SKM-1 treated with dmso at 0.1 percent for 144 hours (cell line): ENCODE measurements around the gene STK35.

Experiments
- DNase-seq: peaks from one replicate; lab custom pipeline; 2025; ENCODE audit not compliant: unreplicated experiment; lab: John Stamatoyannopoulos, UW

STK35 gene

DNA sequence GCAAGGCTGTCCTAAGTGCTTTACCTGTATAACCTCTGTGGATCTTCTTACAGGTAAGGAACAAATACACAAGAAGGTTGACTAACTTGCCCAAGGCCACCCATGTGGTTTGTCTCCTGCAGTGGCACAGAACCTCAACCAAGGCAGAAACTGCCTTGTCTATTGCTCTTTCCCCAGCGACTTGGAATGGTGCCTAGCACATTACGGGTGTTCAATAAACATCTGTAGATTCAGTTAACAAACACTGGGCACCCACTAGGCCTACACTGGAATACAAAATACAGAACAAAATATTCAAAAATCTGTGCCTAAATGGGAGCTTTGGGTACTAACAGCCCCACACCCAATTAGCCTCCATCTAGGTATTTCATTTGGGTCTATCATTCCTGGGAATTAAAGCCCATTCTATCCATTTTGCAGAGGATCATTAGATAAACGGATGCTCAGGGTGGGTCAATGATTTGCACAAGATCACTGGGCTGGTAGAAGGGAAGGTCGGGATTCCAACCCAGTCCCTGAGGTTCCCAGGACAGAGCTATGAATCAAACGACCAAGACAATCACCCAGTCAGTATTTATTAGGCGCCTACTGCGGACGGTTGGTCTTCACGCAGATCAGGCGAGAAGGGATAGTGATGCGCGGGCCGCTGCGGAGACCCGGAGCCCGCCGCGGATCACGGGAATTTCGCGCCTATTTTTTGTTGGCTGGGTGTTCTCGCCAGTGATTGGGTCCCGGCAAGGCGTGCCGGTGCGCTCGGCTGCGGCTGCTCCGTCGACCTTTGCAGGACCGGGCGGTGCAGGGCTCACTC, at the start of gene STK35:
STK35 (plus strand) TSS at position 771 of the 808 bp plus-strand sequence. CDS start 55 bp downstream, outside the sequence.
- no peak for DNase-seq

DNA sequence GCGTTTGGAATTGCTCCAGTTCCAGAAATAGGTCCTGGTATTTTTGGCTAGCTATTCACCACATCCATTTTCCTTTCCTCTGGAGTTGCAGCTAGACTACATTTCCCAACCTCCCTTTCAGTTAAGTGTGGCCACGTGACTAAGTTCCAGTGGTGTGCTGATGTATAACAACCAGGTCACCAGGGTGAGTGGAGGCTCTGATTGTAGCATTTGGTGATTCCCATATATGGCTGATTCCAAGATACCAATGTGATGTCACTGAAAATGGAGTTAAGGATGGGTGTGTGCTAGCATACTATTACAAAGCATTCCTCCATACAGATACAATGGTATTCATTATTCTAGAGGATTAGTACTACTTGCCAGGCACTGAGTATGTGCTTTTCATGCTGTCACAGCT, 49.7 kb upstream of the STK35 start:
- DNase-seq = no peak

DNA sequence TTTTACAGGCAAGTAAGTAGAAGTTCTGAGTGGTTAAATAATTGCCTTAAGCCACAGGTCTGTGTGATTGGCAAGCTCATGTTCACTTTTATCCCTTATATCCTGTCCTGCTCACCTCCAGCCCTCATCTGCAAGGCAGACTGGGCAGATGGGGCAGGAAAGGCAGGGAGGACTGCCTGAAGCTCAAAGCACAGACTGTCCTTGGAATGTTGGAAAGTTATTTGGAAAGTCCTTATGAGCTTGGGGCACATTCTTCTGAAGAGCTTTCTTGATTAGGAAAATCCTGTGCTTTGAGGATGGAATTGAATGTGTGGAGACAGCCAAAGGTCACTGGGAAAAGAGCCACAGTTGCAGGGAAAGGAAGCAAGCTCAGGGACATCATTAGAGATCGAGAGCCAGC, 48.9 kb upstream of the STK35 start:
- DNase-seq = no peak

DNA sequence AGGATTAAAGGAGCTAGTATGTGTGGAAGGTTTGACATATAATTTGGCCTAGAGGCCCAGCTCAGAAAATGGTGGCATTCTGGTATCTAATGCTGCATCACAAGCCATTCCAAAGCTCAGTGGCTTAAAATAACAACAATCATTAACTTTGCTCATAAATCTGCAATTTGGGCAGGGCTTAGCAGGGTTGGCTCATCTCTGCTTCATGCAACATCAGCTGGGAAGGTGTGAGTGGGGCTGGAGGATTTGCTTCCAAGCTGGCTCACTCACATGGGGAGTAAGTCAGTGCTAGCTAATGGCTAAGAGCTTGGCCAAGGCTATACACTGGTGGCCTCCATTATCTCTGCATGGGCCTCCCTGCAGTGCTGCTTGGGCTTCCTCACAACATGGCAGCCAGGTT, 48.0 kb upstream of the STK35 start:
- no peak for DNase-seq

DNA sequence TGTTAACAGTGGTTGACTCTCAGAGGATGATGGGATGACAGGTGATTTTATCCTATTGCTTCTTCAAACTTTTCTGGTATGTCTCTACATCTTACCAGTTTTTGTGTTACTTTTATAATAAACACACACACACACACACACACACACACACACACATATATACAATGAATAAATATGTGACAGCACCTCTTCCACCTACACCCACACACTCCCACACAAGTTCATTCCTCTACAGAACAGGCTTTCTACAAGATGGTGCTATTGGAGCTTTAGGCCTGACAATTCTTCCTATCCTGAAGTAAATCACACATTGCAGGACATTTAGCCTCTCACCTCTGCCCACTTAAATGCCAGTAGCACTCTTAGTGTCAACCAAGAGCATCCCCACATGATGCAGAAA, 46.7 kb upstream of the STK35 start:
- DNase-seq = no peak

DNA sequence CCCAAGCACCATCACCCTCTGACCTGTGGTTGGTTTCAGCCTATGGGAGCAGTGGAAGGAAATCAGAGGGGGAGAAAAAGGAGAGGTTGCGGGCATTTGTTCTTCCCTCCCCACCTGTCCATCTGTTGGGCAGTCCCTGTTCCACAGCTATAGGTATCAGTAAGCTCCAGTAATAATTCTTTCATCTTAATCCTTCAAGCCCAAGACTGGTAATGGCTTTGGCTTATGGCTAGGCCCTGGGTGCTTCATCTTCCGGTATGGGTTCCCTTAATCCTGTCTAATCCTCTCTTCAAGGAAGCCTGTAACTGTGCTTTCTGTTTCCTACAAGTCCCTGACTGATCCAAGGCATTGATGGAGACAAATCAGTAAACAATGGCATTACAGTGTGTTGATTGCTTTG, 42.2 kb upstream of the STK35 start:
- no peak for DNase-seq

DNA sequence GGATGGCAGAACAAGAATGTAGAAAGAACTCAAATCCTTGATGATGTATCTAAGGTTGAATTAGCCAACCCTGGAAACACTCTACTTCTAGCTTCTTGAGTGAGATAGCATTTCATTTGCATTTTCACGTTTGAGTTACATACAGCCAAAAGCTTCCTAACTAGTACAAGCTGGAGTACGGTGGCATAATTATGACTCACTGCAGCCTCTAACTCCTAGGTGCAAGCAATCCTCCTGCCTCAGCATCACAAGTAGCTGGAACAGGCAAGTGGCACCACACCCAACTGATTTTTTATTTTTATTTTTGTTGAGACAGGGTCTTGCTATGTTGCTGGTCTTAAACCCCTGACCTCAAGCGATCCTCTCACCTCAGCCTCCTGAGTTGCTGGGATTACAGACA, 36.5 kb upstream of the STK35 start:
- no peak for DNase-seq

DNA sequence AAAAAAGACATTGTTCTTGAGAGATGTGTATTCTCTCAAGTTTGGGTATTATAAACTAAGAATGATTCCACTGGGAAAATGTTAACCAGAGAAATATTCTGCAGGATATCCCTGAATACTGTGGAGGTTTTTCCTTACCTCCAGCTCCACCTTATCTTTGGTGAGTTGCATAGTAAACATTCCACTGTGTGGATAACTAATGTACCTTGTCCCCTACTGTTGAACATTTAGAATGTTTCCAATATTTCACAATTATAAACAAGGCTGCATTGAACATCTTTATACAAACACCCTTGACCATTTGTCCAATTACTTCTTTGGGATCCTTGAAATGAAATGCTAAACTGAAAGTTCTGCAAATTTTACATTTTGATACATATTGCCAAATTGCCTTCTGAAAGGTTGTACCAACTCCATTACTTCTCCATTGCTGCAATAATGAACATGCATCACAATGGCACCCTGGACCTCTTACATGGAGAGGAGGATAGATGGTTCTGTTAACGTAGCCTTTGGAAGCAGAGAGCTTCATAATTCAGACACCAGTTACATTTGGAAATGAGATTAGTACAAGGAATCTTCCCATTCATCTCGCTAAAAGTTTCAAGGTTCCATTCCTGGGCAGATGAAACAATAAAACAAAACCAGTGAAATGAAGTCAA, 35.0 kb upstream of the STK35 start:
- DNase-seq = no peak

DNA sequence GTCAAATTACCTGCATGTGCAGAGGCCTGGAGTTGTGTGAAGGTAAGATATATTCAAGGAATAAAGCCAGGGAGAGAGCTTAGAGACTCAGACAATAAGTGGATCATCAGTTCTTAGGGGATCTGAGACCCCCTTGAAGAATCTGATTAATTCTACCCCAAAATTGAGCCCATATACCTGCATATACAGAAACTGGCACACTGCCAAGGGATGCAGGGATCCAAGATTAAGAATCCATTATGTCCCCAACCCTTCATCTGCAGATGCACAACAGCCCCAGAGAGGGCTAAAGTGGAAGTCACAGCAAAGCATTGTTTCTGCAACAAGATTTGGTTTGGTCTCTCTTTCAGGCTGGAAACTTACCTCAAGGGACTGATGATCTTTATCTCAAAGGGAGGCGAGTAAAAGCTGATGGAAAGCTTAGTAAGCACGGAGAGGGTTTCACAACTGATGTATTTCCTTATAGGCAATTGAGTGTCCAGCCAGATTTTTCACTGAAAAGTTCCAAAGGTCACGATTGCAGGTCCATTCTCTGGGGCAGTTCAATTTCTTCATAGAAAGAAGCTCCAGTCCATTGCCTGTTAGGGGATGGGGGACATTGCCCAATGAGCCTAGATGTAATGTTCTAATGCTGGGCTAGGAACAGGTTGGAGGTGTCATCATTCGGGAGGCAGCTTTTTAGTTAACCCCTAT, 20.9 kb upstream of the STK35 start:
- DNase-seq = no peak

DNA sequence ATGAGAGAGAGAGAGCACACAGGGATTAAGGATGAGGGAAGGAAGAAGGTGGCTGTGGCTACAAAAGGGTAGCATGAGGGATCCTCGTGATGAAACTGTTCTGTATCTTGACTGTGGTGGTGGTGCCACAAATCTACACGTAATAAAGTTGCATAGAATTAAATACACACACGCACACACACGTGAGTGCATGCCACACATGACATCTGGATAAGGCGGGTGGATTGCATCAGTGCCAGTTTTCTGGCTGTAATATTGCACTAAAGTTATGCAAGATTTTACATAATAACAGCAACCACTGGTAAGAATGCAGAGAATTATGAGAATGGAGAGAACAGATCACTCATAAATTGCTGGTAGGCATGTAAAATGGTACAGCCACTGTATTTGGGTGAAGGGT, 16.9 kb upstream of the STK35 start:
- peak; percentile 23 for DNase-seq

DNA sequence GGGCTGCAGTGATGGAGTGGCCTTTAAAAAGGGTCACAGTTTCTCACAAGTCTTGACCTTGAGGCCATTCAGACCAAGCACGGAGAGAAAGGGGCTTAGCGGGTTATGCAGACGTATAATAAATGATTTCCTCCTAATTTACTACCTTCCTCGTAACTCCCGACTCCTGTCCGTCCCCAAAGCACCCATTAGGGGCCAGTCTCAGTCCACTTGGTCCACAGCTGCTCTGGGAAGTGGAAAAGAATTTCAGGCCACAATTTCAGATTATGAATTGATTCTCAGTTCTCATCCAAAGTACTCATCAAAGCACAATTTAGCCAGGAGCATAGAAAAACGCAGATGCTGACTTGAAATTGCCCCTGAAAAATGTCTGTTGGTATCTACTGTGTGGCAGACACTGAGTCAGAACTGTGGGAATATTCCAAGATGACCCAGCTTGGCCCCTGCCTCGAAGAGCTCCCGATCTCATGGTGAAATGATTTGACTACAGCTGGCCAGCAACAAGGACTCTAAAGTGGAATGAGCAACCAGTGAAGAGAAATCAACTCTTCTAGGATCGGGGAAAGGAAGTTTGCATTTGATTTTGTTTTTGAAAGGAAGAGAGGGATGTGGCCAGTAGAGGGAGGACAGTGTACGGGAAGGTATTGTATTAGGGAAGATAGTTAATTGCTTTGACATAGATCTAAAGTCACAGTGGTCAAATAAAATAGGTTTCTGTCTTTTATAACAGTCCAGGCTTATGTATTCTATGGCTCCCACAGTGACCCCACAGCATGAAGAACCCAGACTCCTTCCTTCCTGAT, 15.2 kb upstream of the STK35 start:
- no peak for DNase-seq

DNA sequence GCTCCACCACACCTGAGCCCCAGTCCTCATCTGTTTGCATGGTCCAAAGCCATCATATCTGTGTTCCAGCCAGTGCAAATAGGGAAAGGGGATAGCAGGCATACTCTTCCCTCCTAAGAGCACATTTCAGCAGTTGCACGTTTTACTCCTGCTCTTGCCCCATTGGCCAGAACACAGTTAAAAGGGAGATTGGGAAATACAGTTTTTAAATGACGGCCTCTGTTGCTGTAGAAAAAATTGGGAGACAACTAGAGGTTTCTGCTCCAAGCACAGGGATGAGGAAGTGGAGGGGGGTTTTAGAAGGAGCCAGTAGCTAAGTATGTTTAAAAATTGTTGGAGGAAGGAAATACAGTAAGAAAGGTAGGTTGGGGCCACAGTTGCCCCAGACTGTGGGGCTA, 14.6 kb upstream of the STK35 start:
- DNase-seq = peak; percentile 8

DNA sequence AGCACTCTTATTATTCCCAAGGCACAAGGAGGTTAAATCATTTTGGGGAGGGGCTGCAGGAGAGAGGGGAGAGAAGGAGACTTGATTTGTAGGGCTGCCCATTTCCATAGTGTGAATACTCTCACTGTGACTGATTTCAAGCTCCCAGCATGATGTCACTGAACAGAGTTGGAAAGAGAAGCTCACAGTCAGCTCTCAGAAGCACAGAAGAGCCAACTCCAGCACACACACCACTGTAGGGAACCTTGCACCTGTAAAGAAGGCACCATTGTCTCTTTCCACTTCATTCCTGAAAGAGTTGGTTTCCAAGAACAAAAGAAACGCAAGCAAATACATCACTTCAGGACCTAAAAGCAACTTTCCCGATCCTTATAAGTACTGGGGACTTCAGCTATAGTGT, 12.7 kb upstream of the STK35 start:
- no peak for DNase-seq

DNA sequence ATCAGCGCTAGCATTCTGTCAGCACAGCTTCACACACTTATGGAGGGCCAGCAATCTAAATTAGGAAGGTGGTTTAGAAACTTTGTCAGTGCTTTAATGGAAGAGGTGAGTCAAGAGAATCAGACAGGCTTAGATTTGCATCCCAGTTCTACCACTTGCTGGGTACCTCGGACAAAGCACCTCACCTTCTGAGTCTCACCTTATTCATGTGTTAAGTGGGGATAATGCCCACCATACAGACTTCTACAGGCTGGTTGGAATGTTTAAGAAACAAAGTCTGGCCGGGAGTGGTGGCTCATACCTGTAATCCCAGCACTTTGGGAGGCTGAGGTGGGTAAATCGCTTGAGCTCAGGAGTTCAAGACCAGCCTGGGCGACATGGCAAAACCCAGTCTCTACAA, 12.2 kb upstream of the STK35 start:
- DNase-seq = no peak

DNA sequence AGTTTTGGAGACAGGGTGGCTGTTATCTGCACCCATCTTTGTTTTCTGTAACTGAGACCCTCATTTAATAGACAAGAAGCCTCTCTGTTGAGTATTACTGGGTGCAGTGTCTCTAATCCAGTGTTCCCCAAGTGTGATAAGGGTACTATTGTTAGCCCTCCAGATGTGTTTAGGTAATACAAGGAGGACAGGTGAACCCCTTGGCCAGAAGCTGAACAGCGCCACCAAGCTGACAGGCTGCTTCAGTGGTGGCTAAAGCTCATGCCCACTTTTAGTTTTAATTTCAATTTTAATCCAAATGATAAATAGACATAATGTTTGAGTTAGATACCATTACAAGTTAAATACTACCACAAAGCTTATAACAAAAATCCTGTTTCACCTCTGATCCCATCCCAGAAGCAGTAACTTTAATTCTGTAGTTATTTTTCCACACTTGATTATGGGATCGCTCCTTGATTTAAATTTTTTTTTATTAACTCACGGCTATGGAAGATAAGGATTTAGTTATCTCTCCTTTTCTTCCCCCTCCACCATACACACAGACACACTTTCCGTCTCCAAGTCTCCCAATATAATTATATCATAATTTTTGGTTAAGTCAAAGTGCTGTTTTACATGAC, 8.4 kb upstream of the STK35 start:
- DNase-seq = no peak

DNA sequence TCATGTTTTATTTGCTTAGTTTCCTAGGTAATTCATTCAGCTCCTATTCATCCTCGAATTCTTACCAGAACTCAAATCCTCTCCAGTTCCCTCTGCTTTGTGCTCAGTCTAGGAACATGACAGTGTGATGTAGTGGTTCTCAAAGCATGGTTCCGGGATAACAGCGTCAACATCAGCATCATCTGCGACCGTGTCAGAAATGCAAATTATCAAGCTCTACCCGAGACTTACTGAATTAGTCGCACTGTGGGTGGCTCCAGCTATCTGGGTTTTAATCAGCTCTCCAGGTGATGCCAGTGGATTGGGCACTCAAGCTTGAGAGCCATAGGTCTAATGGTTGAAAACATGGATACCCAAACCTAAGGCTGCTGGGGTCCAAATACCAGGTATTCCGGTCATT, 7.7 kb upstream of the STK35 start:
- DNase-seq = no peak

DNA sequence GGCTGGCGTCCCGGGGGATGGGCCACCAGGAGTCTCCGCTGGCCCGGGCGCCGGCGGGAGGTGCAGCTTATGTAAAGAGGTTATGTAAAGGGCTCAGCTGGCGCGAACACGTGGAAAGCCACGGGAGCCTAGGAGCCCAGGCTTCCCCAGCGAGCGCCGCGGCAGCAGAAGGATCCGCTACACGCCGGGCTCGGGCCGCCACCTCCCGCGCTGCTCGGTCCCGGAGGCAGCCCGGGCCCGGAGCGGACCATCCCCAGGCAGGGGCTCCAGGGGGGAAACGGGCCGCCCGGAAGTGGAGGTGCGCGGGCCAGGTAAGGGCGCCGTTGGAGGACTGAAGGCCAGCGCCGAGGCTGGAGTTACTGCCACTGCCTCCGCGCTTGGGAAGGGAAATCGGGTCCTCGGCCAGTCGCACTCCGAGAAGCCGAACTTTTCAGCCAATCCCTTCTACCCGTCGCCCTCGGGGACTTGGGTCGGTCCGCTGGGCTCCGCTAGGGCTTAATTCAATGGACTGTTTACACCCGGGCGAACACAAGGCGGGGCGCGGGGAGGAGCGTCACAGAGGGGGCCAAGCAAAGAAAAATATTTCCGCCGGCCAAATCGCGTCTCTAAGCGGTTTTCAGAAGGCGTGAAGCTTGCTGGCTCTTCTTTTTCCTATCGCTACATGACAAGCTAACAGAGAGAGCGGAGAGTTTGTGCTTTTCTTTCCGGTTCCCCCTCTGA, 398 bp downstream of the STK35 start:
- peak; percentile 63 for DNase-seq

DNA sequence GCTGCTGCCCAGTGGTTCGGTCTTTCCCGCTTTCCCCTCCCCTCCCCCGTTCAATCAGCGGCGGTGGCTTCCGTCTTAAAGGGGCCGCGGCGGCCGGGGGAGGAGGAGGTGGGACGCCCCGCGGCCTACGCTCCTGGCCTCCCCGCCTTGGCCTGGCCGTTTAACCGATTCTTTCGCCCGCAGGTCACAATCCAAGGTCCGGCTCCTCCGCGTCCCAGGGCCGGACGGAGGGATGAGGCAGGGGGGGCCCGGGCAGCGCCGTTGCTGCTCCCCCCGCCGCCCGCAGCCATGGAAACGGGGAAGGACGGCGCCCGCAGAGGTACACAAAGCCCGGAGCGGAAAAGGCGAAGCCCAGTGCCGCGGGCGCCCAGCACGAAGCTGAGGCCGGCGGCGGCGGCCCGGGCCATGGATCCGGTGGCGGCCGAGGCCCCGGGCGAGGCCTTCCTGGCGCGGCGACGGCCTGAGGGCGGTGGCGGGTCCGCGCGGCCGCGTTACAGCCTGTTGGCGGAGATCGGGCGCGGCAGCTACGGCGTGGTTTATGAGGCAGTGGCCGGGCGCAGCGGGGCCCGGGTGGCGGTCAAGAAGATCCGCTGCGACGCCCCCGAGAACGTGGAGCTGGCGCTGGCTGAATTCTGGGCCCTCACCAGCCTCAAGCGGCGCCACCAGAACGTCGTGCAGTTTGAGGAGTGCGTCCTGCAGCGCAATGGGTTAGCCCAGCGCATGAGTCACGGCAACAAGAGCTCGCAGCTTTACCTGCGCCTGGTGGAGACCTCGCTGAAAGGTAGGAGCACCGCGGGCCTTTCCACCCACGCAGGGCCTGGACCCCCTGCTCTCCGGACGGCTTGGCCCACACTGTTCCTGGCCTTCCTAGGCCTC, 1.2 kb downstream of the STK35 start:
- DNase-seq = peak; percentile 63

DNA sequence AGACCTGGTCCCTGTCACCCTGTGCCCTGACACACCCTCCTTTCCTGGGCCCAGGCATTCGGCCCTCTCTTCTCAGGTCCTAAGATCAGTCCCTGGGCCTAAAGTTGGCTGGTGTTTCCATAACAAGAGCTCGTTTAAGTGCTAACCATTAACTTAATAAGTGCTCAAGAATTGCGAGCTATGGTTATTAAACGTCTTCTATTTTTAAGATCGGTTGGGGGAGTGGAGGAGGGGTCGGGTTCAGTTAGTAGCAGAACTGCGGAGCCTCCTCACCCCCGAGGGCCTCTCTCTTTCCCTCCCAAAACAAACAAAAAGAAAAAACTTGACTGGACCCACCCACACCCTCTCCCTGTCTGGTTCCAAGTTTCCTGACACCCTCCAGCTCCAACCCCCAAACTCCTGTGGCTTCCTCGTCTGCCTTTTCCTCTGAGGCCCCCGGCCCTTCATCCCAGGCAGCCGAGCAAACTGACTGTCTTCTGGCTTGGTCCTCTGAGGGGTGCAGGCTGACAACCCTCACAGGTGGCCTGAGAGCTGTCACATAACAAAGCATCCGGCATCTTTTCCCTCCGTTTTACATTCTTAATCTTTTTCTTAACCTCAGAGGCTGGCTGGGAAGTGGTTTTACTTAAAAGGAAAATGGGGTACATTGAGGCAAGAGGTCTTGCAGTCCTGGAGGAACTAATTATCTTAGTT, 2.0 kb downstream of the STK35 start:
- DNase-seq = no peak
